Adrenal gland (tissue), 12 donors: ENCODE results near the gene KCNA1. TPM values are rescaled to one million over a fixed set of nuclear protein-coding genes. Genes with fewer than 3 reads are reported as not detected.

ENCODE experiments used
- DNase-seq, 7 donors: peaks; one replicate each; pipeline ENCODE4 v3.0.0-alpha.2; 2019 to 2020
- H3K27ac ChIP-seq, 5 donors: fragments of 200-600 bp; sonication (generic) in 4 of 5; 1 replicate in 3 of 5; 2 replicates in 2 of 5; pipeline versions ENCODE4 v1.5.1 to v1.8.0; 2016 to 2020; ENCODE audit warnings: mild to moderate bottlenecking in 1 of 5
- H3K27me3 ChIP-seq: fragments of 200-600 bp; 2 replicates; pipeline ENCODE4 v1.8.0; 2021
- H3K36me3 ChIP-seq, 2 donors: fragments of 200-600 bp; replicated peaks in 1 of 2; 1 replicate in 1 of 2; 2 replicates in 1 of 2; pipeline versions ENCODE4 v1.5.1 to v1.8.0; 2018 to 2022
- H3K4me1 ChIP-seq, 2 donors: fragments of 200-600 bp; replicated peaks in 1 of 2; 1 replicate in 1 of 2; 2 replicates in 1 of 2; pipeline versions ENCODE4 v1.5.1 to v1.8.0; 2018 to 2021
- H3K4me3 ChIP-seq, 4 donors: fragments of 200-600 bp; sonication (generic) in 3 of 4; one replicate each; pipeline ENCODE4 v1.5.1; 2016 to 2018
- H3K9me3 ChIP-seq, 3 donors: fragments of 200-600 bp; sonication (generic) in 1 of 3; replicated peaks in 1 of 3; 1 replicate in 2 of 3; 2 replicates in 1 of 3; pipeline versions ENCODE4 v1.5.1 to v1.8.0; 2016 to 2021
- CTCF ChIP-seq, 6 experiments: fragments of 450-650 bp in 4 of 6; fragments of 200-600 bp in 2 of 6; sonication (generic) in 1 of 6; IDR thresholded peaks; 1 replicate in 5 of 6; 2 replicates in 1 of 6; pipeline versions ENCODE4 v1.5.1 to v1.8.0; 2016 to 2021; ENCODE audit warnings: antibody characterized with exemption in 6 of 6, mild to moderate bottlenecking in 2 of 6, moderate library complexity in 1 of 6
- POLR2A ChIP-seq, 2 donors: fragments of 450-650 bp; IDR thresholded peaks; one replicate each; pipeline ENCODE4 v1.6.1; 2017; ENCODE audit warnings: antibody characterized with exemption in 2 of 2, mild to moderate bottlenecking in 2 of 2, moderate library complexity in 1 of 2
- WGBS, 4 donors: extraction: QIAGEN DNeasy Blood & Tissue Kit in 2 of 4; methylation state at CpG; one replicate each; pipeline versions ENCODE4 v1.1.5 to v1.1.7; 2013 to 2017; 5-methylcytosine and 5-hydroxymethylcytosine counted together
- intact Hi-C, 2 donors: fragments of 100-400 bp; cut with DNase I; formaldehyde crosslinking; loops; one replicate each; pipeline versions ENCODE4 v1.14.1 to v1.15.0; 2022 to 2023
- polyA plus RNA-seq, 3 donors: library from polyadenylated mRNA; stranded (reverse); fragments of 200-250 nt in 2 of 3; fragments of 350-450 nt in 1 of 3; fragmentation: Illumina TruSeq in 1 of 3; extraction: RNeasy Lipid Tissue Mini Kit (QIAGEN cat#74804) in 1 of 3; gene quantifications; one replicate each; pipeline ENCODE4 v1.2.3, GENCODE V29; 2013 to 2014
- total RNA-seq, 9 donors: library from RNA; depleted of rRNA in 4 of 9; stranded (reverse); fragments of >200 nt in 4 of 9; fragments of 120-200 nt in 1 of 9; fragmentation: NEBNext Ultra II Directional in 1 of 9; extraction: Animal tissue kit (Norgen Biotek cat#: 25700) in 1 of 9; gene quantifications; one replicate each; pipeline versions ENCODE4 v1.1.0 to v1.2.4, GENCODE V29; 2013 to 2023
- donor health status: healthy with polysubstance abuse.
- donor health status: Bipolar disorder and iron deficiency.
- donor health status: DM: yes; HTN: yes; CAD: no.
- donor health status: DM: no; HTN: no; CAD: no.
- donor health status: DM: no; HTN: no; CAD: no.
- donor health status: DM: yes; HTN: yes; CAD: no.

KCNA1 gene
- total and polyA plus RNA-seq, 12 donors: under 0.01 TPM; not detected in 11

DNA sequence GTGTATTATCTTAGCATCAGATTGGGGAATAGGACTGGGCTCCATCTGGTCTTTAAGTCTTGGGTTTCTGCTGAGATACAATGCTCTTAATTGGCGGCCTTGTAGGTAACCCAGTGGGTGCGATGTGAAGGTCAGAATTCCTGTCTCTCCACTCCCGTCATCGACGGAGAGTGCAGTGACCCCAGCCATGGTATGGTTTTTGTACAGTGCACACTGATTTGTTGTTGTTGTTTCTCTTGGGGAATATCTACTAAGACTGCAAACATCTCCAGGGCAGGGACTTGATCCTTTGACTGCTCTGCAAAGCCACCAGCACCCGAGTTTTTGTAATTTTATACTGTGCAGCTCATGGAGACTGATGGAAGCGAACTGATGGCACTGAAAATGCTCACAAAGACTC is 41.4 kb downstream of the KCNA1 start:
- Histone ChIP-seq H3K36me3 (no peaks in the 10 kb centered on the region), H3K4me3 (no peak overlapping the region), H3K4me1 (no peaks in the 10 kb centered on the region), H3K9me3 (no peaks in the 10 kb centered on the region), H3K27ac (no peak overlapping the region), H3K27me3 (no peaks in the 10 kb centered on the region)
- DNase-seq: no peak
- WGBS, 4 donors: 66 to 74% (median 68%) methylated on average over 7 of the region's 7 CpGs
- intact Hi-C loops: no loop called here
- TF ChIP-seq POLR2A (IDR thresholded peaks at IDR 0.05) (no peak), CTCF (IDR thresholded peaks at IDR 0.05) (no peak)

DNA sequence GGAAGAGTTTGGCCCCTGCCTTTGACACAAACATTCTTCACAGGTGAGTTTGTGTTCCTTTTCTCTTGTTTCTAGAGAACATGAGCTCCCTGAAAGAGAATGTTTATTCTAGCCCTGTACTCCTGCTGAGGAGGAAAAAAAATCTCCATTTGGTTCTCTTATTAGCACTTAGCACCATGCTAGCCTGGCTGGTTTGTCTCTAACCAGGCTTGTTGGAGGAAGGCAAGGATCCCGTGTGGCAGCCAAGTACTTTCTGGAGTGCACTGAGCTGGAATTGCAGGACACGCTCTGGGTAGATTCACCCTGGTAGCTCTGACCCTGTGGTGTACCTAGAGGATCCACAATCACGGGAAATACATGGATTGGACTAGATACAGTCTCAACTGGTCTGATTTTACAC is 41.9 kb downstream of the KCNA1 start:
- Histone ChIP-seq H3K4me3 (no peak overlapping the region), H3K27ac (no peak overlapping the region), H3K9me3 (no peaks in the 10 kb centered on the region), H3K36me3 (no peaks in the 10 kb centered on the region), H3K27me3 (no peaks in the 10 kb centered on the region), H3K4me1 (no peaks in the 10 kb centered on the region)
- 65 to 78% (median 71%) methylated on average over 3 of the region's 3 CpGs for WGBS, 4 donors
- DNase-seq: no peak
- no peak for TF ChIP-seq POLR2A (IDR thresholded peaks at IDR 0.05)
- no peak for TF ChIP-seq CTCF (IDR thresholded peaks at IDR 0.05)
- intact Hi-C loops: no loop called here

DNA sequence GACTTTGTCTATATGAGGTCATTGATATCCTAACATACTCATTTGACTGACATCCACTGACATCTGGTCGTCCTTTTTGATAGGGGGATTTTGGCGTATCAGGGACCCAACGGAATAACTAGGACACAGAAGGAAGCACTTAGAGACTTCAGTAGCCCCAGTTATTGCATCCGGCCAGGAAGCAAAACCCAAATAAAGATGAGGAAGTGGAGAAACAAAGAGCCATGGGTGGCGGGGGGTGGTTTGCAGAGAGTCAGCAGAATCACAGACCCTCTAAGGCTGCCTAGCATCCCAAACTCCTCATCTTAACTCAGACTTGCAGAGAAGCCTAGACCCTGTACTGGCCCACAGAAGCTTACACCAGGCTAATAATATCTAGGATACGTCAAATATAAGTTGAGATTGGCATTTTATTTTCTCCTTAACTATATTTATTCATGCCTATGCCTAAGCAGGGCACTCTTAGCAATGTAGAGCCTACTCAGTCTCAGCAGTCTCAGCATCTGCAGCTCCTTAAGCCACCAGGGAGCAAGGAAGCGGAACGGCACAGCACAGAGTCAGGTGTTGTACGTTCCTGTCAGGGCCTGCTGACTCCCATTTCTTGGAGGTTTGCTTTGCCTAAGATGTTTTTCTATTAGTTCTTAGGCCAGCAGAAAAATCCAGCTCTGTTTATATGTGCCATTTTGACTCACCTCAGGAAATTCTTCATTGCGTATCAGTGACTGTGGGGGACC is 45.1 kb downstream of the KCNA1 start:
- Histone ChIP-seq H3K27ac (no peak overlapping the region), H3K27me3 (peaks cover 3% of the 10 kb centered on the region), H3K4me1 (no peaks in the 10 kb centered on the region), H3K36me3 (no peaks in the 10 kb centered on the region), H3K4me3 (no peak overlapping the region), H3K9me3 (no peaks in the 10 kb centered on the region)
- TF ChIP-seq CTCF (IDR thresholded peaks at IDR 0.05) (no peak), POLR2A (IDR thresholded peaks at IDR 0.05) (no peak)
- no peak for DNase-seq
- intact Hi-C loops: no loop called here
- 55 to 67% (median 61%) methylated on average over 10 of the region's 10 CpGs for WGBS, 4 donors

DNA sequence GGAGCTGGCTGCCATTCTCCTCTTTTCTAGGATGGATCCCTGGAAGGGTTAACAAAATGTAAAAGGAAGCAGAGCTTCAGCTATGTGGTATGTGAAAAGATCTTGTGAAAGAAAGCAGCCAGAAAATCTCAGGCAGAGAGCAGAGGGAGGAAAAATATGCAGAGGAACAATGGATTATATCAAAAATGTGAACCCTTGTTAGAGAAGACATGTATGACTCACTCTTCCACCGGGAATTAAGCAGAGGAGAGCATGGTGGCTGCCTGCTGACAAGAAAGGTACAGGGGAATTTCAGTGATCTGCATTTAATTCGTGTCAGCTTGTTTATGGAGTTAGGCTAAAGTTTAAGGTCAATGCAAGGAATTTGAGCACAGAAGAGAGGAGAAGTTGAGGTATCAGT is 46.3 kb downstream of the KCNA1 start:
- Histone ChIP-seq H3K4me3 (no peak overlapping the region), H3K4me1 (no peaks in the 10 kb centered on the region), H3K9me3 (no peaks in the 10 kb centered on the region), H3K36me3 (no peaks in the 10 kb centered on the region), H3K27me3 (peaks cover 6% of the 10 kb centered on the region), H3K27ac (no peak overlapping the region)
- no peak for DNase-seq
- no peak for TF ChIP-seq POLR2A (IDR thresholded peaks at IDR 0.05)
- TF ChIP-seq CTCF (IDR thresholded peaks at IDR 0.05): no peak
- WGBS, 4 donors: 14 to 27% (median 20%) methylated on average over 2 of the region's 2 CpGs
- intact Hi-C loops: no loop called here
